GM19240 (cell line): ENCODE data around the gene NEDD9.

ENCODE experiments used
- DNase-seq: peaks from one replicate; pipeline ENCODE4 v3.0.0; 2011; ENCODE audit warnings: low spot score; ENCODE audit not compliant: insufficient read length

The NEDD9 gene

DNA sequence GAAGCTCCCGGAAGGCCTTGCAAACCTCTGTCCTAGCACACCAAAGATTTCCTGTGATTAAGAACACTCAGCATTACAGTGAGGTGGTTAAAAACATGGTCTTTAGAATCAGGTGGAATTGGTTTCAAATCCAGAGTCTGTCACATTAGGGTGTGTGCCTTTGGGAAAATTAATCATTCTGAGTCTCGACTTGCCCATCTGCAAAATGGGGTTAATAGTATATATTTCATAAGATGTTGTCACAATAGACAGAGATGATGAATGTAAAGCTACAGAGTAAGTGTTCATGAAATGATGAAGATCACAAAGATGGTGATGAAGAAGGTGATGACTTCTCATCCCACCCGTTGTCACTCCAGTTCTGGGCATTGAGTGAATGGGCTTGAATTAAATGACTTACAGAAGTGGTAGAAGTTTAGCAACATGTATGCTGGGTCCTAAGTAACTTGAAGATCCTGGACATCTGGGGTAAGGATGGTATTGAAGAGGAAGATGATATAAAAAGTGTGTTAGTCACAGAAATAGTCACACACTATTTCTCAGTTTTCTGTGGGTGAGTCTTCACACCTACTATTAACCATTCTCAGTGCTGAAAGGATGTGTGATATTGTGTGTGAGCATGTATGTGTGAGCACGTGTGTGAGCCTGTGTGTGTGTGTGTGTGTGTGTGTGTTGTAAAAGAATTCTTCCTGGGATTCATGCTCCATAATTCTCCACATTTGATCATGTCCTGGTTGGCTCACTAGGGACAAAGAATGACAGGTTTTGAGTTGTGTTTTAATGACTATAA lies 28.0 kb upstream of the NEDD9 start:
- no peak for DNase-seq

DNA sequence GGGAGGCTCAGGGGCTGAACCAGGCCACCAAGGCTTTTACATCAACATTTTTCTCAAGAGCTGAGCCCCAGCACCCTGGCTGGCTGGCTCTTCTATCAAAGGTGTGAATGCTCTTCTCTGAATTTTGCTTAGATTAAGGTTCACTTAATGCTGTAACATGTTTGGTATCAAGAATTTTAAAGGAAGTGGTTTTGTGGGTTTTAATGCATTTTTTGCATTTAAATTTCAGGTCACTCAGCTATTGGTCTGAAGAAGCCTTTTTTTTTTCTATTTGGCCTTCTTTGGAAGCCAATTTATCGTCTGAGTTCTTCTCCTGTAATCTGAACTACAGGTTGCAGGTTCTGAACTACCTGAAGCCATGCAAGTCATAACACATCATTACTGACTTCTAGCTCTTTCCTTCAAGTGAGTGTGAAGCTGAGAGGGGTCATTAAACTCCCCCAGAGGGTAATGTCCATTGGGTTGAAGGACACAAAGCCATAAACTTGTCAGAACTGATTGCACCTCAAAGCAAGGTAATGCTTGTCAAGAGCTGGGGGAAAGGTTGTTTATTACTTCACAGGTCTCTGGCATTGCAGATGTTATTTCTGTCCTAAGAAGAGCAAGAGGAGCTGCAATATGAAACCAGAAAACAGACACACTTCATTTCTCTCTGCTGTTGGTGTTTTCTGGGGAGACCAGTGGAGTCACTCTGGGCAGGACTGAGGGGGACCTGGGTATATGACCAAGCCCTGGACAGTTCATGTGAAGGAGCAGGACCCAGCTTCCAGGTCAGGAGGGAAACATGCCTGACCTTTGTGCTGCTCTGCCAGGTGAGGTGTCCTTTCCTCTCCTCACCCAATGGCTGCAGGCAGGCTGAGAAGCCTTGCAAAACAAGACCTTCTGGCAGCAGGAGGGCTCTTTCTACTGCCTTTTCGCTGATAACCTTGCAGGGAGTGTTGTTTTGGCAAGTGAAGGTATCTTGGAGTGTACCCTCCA lies 26.1 kb upstream of the NEDD9 start:
- no peak for DNase-seq

DNA sequence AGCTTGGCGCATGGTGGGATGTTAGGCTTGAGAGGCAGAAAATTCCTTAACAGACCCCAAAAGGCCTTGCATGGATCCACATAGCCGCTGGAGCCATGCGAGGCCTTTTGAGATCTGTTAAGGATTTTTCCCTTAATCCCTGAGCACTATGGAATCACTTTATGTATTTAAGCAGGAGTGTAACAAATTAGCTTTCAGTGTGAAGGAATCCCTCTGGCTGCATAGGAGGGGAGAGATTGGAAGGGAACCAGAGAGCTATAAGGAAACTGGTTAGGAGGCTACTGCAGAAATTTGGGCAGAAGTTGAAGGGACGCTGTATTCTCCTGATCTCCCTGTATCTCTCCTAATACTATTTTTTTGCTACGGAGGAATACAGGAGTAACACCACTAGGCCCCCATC lies 23.1 kb upstream of the NEDD9 start:
- no peak for DNase-seq

- DNase-seq = no peak
Observed at GRCh38 chr6:11253594-11253993, 21.1 kb upstream of the NEDD9 start.

DNA sequence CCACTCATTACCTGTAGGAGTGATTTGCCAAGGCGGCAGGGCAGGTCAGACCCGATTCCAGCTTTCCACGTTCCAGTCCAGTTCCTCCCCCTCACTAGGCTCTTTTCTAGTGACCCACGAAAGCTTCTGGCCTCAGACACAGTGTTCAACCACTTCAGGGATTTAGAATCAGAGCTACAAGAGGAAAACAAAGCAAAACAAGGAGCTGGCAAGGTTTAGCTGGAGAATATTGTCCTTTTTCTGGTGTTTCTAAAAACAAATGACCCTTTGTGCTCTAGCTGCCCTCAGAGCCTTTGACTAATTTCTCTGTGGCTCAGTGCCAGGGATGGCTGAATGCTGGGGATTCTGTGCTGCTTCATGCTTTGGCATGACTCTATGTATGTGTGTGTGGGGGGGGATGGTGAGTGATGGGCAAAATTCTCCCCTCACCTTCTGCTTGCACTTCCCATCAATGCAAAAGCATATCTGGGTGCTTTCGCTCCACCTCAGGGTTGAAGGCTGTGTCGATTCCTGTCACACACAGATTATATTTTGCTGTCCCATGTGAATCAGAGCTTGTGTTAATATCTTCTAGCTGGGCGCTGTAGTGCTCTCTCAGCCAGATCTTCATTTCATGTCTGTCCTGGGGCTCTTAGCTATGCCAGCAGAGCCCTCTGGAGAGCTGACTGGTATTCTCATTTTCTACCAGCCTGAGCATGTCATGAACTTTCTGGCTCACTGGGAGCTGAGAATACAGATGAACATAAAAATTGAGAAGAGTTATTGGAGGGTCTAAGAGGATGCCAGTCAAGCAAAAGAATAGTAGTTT lies 19.3 kb upstream of the NEDD9 start:
- DNase-seq = no peak

DNA sequence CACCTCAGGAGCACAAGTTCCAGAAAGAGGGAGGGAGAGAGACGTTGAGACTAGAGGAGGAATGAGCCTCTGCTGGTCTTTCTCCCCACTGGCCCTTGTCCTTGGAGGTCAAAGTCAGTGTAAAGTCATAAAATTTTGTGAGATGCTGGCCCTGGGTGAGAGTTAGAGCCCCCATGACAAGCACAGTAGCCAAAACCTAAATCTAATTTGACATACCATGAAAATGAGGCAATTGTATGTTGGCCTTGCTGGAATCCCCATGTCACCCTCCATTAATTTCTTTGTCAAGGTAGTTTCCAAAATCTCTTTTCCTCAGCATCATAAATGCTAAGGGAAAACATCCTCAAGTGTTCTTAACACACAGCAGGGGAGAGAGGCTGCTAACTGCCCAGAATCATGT lies 17.6 kb upstream of the NEDD9 start:
- DNase-seq = no peak

DNA sequence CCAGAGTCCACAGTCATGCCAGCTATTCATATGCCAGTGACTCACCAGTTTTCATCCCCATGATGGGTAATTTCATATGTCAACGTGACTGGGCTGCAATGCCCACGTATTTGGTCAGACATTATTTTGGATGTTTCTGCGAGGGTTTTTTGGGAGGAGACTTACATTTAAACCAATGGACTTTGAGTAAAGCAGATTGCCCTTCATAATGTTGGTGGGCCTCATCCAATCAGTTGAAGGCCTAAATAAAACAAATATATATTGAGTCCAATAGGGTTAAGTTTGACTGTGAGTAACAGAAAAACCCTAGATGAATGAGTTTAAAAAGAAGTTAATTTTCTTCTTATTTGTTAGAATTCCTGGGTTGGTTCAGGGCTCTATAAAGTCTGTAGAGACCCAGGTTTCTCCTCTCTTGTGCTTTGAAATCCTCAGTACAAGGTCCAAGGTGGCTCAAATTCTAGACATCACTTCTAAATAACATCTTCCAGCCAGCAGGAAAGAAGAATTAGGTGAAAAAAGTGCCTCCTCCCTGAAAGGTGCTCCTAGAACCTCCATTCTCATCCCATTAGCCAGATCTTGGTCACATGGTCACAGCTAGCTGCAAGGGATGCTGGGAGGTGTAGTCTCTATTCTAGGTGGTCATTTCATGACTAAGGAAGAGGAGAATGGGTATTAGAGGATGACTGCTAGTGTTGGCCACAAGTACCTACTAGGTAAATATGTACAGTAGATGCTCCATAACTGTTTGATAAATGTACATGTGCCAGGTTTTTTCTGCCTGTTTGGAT lies 16.7 kb upstream of the NEDD9 start:
- no peak for DNase-seq

- DNase-seq = no peak
Observed at GRCh38 chr6:11246722-11247121, 14.3 kb upstream of the NEDD9 start.

DNA sequence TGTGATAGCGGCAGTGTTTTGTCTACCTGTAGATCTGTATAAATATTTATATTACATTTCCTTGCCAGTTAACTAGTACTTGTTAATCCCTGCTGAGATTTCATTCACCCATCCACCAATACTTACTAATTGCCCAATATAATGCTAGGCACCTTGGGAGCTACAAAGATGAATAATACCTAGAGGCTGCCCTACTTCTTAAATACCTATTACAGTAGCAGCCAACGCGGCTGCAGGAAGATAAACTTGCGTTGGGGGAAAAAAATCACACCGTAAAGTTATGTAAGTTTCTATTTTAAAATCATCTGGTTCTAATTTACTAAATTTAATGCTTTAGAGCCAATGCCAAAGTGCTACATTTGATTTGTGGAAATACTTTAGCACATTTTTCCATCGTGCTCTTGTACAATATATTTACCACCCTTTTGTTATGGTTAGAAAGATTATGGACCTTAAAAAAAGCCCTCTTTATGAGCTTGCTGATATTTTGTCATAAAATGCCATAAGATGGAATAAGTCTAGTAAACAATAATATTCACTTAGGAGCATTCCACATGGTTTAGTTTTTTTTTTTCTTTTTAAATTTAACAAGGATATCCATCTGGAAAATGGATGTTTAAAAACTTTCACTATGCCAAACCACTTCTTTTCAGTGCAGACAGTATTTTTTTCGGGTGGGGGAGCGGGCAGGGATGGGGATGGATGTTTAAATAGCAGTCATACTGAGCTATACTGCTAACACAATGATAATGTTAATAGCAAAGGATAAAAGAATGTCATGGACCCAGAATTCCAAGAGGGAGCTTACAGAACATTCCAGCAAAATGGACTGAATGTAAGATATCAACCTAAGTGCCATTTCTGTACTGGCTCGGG lies 13.2 kb upstream of the NEDD9 start:
- no peak for DNase-seq

- DNase-seq = no peak
Observed at GRCh38 chr6:11244387-11245126, 12.1 kb upstream of the NEDD9 start.

- no peak for DNase-seq
Observed at GRCh38 chr6:11243861-11244260, 11.4 kb upstream of the NEDD9 start.

DNA sequence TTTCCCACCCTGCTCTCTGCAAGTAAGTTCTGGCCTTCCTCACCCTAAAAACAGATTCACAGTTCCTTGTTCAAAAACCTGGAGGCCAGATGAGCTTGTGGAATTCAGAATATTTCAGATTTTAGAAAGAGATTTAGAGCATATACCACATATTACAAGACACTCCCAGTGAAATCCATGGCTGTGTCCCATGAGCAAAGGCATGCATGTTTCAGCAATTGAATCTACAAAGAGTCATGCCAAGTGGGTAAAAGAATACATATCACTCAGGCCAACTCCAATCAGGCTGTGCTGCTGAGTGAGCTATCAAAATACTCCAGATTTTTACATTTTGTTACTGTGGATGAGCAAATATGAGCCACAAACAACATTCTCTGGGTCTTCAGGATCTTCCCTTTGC lies 10.2 kb upstream of the NEDD9 start:
- no peak for DNase-seq

DNA sequence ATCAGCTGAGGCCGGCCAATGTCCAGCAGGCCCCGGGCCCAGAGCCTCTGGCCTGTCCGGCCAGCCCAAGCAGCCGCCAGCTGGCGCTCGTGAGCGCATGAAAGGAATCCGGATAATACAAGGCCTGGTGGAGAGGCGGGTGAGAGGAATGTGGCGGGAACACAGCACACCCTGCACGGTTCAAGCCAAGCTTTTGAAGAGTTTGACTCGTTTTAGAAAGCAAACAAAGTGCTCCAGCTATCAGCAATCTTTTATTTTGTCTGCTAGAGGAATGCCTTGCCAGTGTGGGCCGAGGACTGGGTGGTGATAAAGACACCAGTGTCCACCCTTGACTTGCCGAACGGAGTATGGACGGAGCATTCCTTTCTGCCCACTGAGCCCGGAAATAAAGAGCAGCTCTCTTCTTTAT lies 9.3 kb upstream of the NEDD9 start:
- DNase-seq = no peak

GRCh38 chr6:11241154-11241792 lies 8.8 kb upstream of the NEDD9 start:
- no peak for DNase-seq

DNA sequence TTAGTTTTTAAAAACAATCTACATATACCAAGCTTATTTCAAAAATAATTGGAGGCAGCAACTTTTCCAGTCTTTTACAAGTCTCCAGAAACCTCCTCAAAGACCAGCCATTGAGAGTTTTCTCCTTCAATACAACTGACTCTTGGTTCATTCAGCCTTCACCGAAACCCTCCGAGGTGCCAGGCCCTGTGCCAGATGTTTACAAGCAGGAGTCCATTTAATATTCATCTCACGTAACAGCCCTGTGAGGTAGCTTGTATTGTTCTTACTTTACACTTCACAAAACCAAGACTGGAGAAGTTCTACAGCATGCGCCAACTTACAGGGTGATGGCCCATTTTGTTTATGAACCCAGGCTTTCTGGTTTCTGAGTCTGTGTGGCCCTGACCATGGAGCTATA lies 5.5 kb upstream of the NEDD9 start:
- no peak for DNase-seq

GRCh38 chr6:11237428-11237827 lies 5.0 kb upstream of the NEDD9 start:
- DNase-seq = no peak

GRCh38 chr6:11236915-11237314 lies 4.4 kb upstream of the NEDD9 start:
- no peak for DNase-seq

DNA sequence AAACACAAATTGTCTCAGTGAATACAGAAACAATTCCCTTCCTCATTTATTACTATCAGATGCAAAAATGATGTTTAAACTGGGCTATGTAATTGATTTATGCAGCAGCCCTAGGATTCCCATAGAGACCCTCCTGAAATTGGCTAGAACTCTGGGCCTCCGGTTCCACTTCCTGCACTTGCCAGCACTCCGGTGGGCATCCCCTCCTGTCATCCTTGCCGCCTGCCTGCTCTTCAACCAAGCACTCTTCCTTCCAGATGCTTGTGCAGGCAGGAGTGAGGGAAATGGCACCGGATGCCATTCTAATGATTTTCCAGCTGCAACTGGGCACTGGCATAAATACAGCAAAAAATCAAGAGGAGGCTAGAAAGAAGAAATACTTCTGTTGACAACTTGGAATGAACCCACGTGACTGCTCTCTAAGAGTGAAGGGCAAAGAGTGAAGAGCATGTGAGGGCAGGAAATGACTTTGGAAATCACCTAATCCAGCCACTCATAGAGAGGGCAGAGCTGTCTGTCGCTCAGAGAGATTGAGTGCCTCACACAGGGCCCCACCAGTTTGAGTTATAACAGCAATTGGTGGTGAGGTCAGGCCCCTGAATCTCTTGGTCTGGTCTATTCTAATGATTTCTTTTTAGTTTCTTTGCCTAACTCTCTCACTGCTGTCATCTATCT lies 3.7 kb upstream of the NEDD9 start:
- peak; percentile 40 for DNase-seq
